Measurements from ENCODE around the gene FAM114A2. TPM values are rescaled to one million over a fixed set of nuclear protein-coding genes. Genes with fewer than 3 reads are reported as not detected.

FAM114A2 gene
- polyA plus RNA-seq, 3 donors, result 11.6 to 16.8 (median 12.6) TPM

- 20 to 29% (median 28%) methylated on average over 10 of the region's 10 CpGs for WGBS, 3 donors
These were observed 73.6 kb downstream of the FAM114A2 start for GRCh38 chr5:153964880-153965645.

GRCh38 chr5:153964191-153964879 is 74.4 kb downstream of the FAM114A2 start:
- no peak overlapping the region for H3K27ac ChIP-seq (ENCODE audit: low read depth, low read length)
- WGBS, 3 donors, result 69 to 80% (median 80%) methylated on average over 17 of the region's 17 CpGs

More at GRCh38 chr5:153964880-153965645, 73.6 kb downstream of the FAM114A2 start:
- no peak overlapping the region for H3K27ac ChIP-seq (ENCODE audit: low read depth, low read length)

- no peak overlapping the region for H3K27ac ChIP-seq (ENCODE audit: low read depth, low read length)
These were observed 78.2 kb downstream of the FAM114A2 start for GRCh38 chr5:153960269-153961215.

GRCh38 chr5:153959134-153959957 is 79.4 kb downstream of the FAM114A2 start:
- WGBS, 3 donors, result 41 to 55% (median 54%) methylated on average over 5 of the region's 5 CpGs
- H3K27ac ChIP-seq (ENCODE audit: low read depth, low read length), result no peak overlapping the region

More at GRCh38 chr5:153960269-153961215, 78.2 kb downstream of the FAM114A2 start:
- 61 to 75% (median 66%) methylated on average over 10 of the region's 10 CpGs for WGBS, 3 donors

- H3K27ac ChIP-seq (ENCODE audit: low read depth, low read length), result no peak overlapping the region
- 27 to 83% (median 79%) methylated on average over 4 of the region's 4 CpGs for WGBS, 3 donors
These were observed 81.5 kb downstream of the FAM114A2 start for GRCh38 chr5:153957205-153957604.

GRCh38 chr5:153953411-153953810 is 85.3 kb downstream of the FAM114A2 start:
- WGBS, 3 donors, result 70 to 84% (median 78%) methylated on average over 3 of the region's 3 CpGs
- no peak overlapping the region for H3K27ac ChIP-seq (ENCODE audit: low read depth, low read length)

GRCh38 chr5:153952893-153953292 is 85.8 kb downstream of the FAM114A2 start:
- WGBS, 3 donors, result 52 to 83% (median 66%) methylated on average over 2 of the region's 2 CpGs

GRCh38 chr5:153952057-153952456 is 86.7 kb downstream of the FAM114A2 start:
- WGBS, 3 donors, result 85 to 94% (median 87%) methylated on average over 1 of the region's 1 CpG
- H3K27ac ChIP-seq (ENCODE audit: low read depth, low read length), result no peak overlapping the region

More at GRCh38 chr5:153952893-153953292, 85.8 kb downstream of the FAM114A2 start:
- H3K27ac ChIP-seq (ENCODE audit: low read depth, low read length), result no peak overlapping the region

- no peak overlapping the region for H3K27ac ChIP-seq (ENCODE audit: low read depth, low read length)
- 87 to 96% (median 87%) methylated on average over 3 of the region's 3 CpGs for WGBS, 3 donors
These were observed 97.4 kb downstream of the FAM114A2 start for GRCh38 chr5:153941265-153941664.

Other genes starting within 250 kb of the FAM114A2 start
- gene MFAP3, start 57 bp upstream of the FAM114A2 start, polyA plus RNA-seq, result 10 to 100 TPM in 1 of 3 donors, 1 to 10 TPM in 2; 3.1 to 19.2 (median 9.2) TPM
- 10 to 100 TPM in 1 of 3 donors, 1 to 10 TPM in 2; 6.2 to 14.5 (median 8.1) TPM for gene GALNT10, start 151.8 kb upstream of the FAM114A2 start, polyA plus RNA-seq